GM13976 (cell line): ENCODE measurements around the gene BCAP31.
A peak's percentile ranks its signal among the peaks of the same experiment; 100 is the strongest.

ENCODE experiments used
- DNase-seq: peaks from one replicate; pipeline ENCODE4 v3.0.0; 2012; ENCODE audit warnings: low spot score
- CTCF ChIP-seq: IDR thresholded peaks from 2 replicates; pipeline ENCODE4 v1.5.1; 2012; ENCODE audit warnings: borderline replicate concordance, mild to moderate bottlenecking; ENCODE audit not compliant: insufficient read depth; ENCODE audit errors: extremely low read depth, missing control alignments, control extremely low read depth
- in situ Hi-C: fragments of 300-500 bp; cut with MboI; formaldehyde crosslinking; loops from one replicate; pipeline ENCODE4 v1.12.0; 2022; ENCODE audit warnings: low sequenced_read_pairs, mixed read lengths, inconsistent platforms; ENCODE audit not compliant: unreplicated experiment

BCAP31 gene

GRCh38 chrX:153725039-153725831, 1.0 kb upstream of the BCAP31 start:
- in situ Hi-C loops = no loop called here
- peak; percentile 47 for DNase-seq
- no peak for TF ChIP-seq CTCF

- in situ Hi-C loops = no loop called here
- peak; percentile 40 for TF ChIP-seq CTCF
- peak; percentile 70 for DNase-seq
Measured at GRCh38 chrX:153723351-153724251, 586 bp downstream of the BCAP31 start.

- in situ Hi-C loops = no loop called here
- TF ChIP-seq CTCF = no peak
- DNase-seq = no peak
Measured at GRCh38 chrX:153722704-153723350, 1.4 kb downstream of the BCAP31 start.

GRCh38 chrX:153719701-153720100, 4.5 kb downstream of the BCAP31 start:
- no peak for TF ChIP-seq CTCF
- in situ Hi-C loops = no loop called here
- DNase-seq = no peak

GRCh38 chrX:153719238-153719637, 4.9 kb downstream of the BCAP31 start:
- in situ Hi-C loops = no loop called here
- no peak for DNase-seq
- no peak for TF ChIP-seq CTCF

GRCh38 chrX:153717445-153717844, 6.7 kb downstream of the BCAP31 start:
- in situ Hi-C loops = no loop called here
- no peak for TF ChIP-seq CTCF
- no peak for DNase-seq
